M059J (cell line): ENCODE measurements around the gene IDH3G. TPM values are rescaled to one million over a fixed set of nuclear protein-coding genes. Genes with fewer than 3 reads are reported as not detected.

Experiments
- DNase-seq: peaks from one replicate; pipeline ENCODE4 v3.0.0-alpha.2; 2012; ENCODE audit warnings: low read depth
- total RNA-seq: library from RNA; depleted of rRNA; stranded (reverse); fragments of >200 nt; shearing (Covaris generic); gene quantifications from 2 replicates; pipeline ENCODE4 v1.2.3, GENCODE V29; 2014

The IDH3G gene
- total RNA-seq, 1 experiment from 2014 or later, result 131 TPM

- no peak for DNase-seq
These were observed 22.9 kb upstream of the IDH3G start for GRCh38 chrX:153816831-153817690.

DNA sequence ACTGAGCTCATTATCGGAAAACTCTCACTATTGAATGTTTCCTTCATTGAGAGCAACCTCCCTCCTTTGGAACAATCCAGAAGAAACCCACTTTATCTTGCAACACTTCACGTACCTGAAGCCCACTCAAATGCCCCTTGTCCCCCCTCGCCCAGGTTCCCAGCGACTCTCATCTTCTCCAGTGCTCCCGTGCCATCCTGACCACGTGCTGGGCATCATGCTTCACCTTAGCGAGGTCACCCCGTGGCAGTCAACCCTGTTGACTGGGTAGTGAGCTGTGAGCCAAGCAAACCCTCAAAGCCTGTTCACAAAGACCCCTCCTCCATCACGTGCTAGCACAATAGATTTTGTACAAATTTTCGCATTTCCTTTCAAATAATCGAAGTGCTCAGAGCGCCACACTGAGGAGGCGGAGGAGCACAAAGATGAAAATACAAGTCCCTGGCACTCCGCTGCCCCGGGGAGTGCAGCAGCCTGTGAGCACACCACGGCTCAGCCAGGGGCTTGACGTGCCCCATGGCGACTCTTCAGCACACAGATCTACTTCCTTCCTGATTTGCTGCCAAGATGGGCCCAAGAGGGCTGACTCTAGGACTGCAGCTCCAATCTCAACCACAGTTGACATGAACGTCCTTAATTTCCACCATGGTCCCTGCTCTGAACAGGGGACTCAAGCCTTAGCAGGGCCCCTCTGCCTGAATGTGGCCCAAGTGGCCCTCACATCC, 20.6 kb upstream of the IDH3G start:
- no peak for DNase-seq

- no peak for DNase-seq
These were observed 19.0 kb upstream of the IDH3G start for GRCh38 chrX:153813161-153813560.

GRCh38 chrX:153812220-153812619, 18.0 kb upstream of the IDH3G start:
- DNase-seq, result no peak

- no peak for DNase-seq
These were observed 13.8 kb upstream of the IDH3G start for GRCh38 chrX:153807976-153808375.

GRCh38 chrX:153806999-153807575, 12.9 kb upstream of the IDH3G start:
- DNase-seq, result no peak

- no peak for DNase-seq
These were observed 11.3 kb upstream of the IDH3G start for GRCh38 chrX:153805436-153805835.

DNA sequence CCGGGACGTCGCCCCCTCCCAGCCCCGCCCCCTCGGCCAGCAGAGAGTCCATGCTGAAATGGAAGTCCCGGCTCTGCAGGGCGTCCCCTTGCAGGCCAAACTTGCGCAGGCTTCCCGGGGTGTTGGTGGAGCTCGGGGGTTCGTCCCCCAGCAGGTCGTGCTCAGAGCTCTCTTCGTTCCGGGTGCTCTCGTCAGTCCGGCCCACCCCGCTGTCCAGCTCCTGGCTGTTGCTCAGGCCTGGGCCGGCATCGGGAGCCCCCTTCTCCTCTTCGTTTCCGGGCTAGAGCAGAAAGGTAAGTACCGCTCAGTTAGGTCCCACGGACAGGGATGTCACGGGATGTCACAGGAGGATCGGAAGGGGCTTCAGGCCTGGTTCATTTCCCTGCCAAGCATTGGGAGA, 10.4 kb upstream of the IDH3G start:
- no peak for DNase-seq

DNA sequence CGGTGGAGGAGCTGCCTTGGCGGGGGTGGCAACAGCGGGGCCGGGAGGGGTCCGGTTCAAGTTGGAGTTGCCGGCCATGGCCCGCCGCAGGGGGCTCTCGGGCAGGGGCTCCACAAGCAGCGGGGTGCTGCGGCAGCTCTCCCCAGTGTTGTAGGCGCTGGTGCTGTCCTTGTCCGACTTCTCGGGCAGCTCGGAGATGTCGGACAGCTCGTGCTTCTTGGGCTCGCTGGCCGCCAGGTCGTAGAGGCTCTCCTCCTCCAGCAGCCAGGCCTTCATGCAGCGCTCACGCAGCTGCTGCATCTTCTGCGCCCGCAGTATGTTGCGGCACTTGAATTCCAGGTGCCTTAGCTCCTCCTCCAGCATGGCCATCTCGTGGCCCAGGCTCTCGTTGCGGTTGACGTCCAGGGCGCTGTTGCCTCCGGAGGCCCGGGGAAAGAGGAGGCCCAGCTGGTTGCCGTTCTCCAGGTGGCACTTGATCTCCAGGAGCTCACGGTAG, 10.0 kb upstream of the IDH3G start:
- DNase-seq, result no peak

- DNase-seq, result no peak
These were observed 9.3 kb upstream of the IDH3G start for GRCh38 chrX:153803211-153804099.

- peak; percentile 33 for DNase-seq
These were observed 8.4 kb upstream of the IDH3G start for GRCh38 chrX:153802513-153803045.

GRCh38 chrX:153801669-153802068, 7.5 kb upstream of the IDH3G start:
- no peak for DNase-seq

GRCh38 chrX:153800746-153801145, 6.6 kb upstream of the IDH3G start:
- no peak for DNase-seq

DNA sequence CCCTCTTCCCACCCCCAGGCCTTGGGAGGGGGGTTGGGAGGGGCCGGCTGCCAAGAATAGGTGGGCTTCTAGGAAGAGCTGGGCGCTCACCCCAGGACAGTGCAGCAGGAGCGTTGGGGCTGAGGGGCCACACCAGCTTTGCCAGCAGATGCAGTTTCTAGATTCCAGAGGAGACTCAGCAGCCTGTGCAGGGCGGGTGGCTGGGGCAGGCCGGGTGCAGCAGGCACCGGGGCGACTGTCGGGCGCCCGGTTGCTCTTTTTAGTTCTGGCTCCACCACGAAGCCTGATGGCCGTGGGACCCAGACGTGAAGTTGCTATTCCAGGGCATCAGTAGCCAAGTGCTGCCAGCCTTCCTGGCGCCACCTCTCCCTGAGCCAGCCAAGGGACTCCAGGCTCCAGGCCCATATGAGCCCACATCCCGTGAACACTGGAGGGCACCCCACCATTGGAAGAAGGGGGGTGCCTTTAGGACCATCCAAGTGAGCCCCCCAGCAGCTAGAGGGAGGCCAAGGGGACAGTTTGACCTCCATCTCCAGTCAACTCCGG, 6.1 kb upstream of the IDH3G start:
- DNase-seq, result no peak

- DNase-seq, result no peak
These were observed 5.2 kb upstream of the IDH3G start for GRCh38 chrX:153799326-153799725.

DNA sequence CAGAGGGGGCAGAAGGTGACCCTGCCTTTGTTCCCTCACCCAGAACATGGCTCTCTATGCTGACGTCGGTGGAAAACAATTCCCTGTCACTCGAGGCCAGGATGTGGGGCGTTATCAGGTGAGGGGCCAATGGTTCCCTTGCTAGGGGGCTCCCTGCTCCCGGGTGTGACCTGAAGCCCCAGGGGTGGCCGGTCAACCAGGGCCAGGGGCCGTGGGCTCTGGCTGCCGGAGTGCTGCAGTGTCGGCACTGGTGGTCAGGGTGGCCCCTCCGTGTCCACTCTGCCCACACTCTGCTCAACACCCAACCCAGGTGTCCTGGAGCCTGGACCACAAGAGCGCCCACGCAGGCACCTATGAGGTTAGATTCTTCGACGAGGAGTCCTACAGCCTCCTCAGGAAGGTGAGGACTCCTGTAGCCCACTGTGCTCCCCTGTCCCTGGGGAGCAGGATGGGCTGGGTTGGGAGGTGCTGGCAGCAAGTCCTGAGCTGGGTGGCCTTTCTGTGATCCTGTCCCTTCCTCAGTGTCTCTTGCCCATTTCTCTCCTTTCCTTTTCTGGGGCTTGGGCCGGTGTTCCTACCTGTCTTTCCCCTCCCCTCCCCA, 3.3 kb upstream of the IDH3G start:
- DNase-seq, result no peak

DNA sequence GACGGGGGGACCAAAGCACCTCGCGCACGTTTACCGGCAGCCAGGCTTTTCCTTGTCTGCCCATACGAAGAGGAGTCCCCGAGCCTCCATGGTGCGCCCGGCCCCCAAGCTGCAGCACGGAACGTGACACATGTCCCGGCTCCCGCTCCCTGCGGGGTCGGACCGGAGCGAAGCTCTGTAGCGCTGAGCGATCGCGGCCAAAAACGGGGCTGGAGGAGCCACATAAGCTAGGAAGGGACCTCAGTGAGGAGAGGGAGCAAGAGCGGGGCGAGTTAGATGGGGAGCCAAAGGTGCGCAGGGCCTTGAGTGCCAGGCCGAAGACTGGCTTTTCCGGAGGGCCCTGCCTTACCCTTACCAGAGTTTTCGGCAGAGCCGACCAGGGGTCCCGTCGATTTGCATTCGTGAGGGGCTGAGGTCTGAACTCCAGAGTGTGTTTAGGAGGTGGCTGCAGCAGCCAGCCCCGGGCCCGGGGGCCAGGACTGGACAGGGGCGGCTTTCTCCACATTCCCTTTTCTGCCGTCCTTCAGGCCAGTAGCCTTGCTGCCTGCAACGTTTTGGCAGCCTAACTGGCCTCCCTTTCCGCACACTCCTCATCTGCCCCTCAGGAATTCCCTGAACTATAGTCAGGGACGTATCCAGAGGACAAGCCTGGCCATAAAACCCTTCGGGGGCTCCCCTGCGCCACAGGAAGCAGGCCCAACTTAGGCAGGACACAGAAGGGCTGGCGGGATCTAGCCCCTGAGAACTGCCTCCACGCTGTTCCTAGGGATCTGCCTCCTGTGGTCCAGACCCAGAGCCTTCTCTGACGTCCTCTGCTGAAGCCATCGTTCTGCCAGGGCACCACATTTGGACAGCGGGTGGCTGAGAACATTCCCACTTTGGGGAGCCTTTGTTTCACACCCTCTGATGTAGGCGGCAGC, 982 bp upstream of the IDH3G start:
- no peak for DNase-seq

- peak; percentile 36 for DNase-seq
These were observed 884 bp downstream of the IDH3G start for GRCh38 chrX:153793291-153793690.

- DNase-seq, result no peak
These were observed 1.8 kb downstream of the IDH3G start for GRCh38 chrX:153792368-153792767.
